Measurements from ENCODE around the gene ZFPM1. TPM values are rescaled to one million over a fixed set of nuclear protein-coding genes. Genes with fewer than 3 reads are reported as not detected.

Gene ZFPM1
- total RNA-seq, 1 experiment from 2014 or later: 5.0 TPM

DNA sequence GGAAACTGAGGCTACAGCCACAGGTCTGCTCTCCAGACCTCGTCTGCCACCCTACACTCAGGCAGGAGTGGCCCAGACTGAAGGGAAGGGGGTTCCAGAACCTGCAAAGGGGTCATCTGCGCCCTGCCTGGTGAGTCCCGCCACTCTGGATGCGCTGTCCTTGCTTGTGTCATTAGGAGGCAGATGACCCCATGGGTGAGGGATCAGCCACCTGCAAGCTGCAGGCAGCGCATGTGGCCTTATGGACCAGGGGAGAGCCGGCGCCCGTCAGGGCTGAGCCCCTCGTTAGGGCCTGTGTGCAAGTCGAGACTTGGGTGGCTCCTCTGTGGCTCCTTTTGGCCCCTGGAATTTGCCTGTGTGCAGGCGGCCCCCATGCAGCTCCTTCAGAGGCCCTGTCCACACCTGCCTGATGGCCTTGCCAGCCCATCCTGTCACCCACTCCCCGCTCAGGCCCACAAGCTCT lies 5.7 kb downstream of the ZFPM1 start:
- H3K27ac Mint-ChIP-seq (ENCODE audit: low read depth, unreplicated experiment): no peak overlapping the region
- intact Hi-C loops (cut with micrococcal nuclease): no loop called here
- TF ChIP-seq, protein P1, sequence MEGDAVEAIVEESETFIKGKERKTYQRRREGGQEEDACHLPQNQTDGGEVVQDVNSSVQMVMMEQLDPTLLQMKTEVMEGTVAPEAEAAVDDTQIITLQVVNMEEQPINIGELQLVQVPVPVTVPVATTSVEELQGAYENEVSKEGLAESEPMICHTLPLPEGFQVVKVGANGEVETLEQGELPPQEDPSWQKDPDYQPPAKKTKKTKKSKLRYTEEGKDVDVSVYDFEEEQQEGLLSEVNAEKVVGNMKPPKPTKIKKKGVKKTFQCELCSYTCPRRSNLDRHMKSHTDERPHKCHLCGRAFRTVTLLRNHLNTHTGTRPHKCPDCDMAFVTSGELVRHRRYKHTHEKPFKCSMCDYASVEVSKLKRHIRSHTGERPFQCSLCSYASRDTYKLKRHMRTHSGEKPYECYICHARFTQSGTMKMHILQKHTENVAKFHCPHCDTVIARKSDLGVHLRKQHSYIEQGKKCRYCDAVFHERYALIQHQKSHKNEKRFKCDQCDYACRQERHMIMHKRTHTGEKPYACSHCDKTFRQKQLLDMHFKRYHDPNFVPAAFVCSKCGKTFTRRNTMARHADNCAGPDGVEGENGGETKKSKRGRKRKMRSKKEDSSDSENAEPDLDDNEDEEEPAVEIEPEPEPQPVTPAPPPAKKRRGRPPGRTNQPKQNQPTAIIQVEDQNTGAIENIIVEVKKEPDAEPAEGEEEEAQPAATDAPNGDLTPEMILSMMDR (IDR thresholded peaks at IDR 0.05; ENCODE audit: unreplicated experiment): no peak
- POLR2A ChIA-PET: no interaction called here
- H3K36me3 Mint-ChIP-seq (ENCODE audit: insufficient read depth, unreplicated experiment): no peaks in the 10 kb centered on the region
- CTCF ChIA-PET: interaction anchor here (0.5 kb wide), 1 partner anchor 300 kb away, joined by 3 read pairs; no protein-coding TSS in a partner anchor
- no peak overlapping the region for H3K4me3 Mint-ChIP-seq (ENCODE audit: unreplicated experiment)
- no peaks in the 10 kb centered on the region for H3K4me1 Mint-ChIP-seq (ENCODE audit: insufficient read depth, unreplicated experiment)
- no peak for DNase-seq (ENCODE audit: unreplicated experiment)
- BruUV-seq (replicated peaks): no TSS peak
- no peaks in the 10 kb centered on the region for H3K27me3 Mint-ChIP-seq (ENCODE audit: insufficient read depth, unreplicated experiment)
- H3K9me3 Mint-ChIP-seq (ENCODE audit: unreplicated experiment): no peaks in the 10 kb centered on the region

DNA sequence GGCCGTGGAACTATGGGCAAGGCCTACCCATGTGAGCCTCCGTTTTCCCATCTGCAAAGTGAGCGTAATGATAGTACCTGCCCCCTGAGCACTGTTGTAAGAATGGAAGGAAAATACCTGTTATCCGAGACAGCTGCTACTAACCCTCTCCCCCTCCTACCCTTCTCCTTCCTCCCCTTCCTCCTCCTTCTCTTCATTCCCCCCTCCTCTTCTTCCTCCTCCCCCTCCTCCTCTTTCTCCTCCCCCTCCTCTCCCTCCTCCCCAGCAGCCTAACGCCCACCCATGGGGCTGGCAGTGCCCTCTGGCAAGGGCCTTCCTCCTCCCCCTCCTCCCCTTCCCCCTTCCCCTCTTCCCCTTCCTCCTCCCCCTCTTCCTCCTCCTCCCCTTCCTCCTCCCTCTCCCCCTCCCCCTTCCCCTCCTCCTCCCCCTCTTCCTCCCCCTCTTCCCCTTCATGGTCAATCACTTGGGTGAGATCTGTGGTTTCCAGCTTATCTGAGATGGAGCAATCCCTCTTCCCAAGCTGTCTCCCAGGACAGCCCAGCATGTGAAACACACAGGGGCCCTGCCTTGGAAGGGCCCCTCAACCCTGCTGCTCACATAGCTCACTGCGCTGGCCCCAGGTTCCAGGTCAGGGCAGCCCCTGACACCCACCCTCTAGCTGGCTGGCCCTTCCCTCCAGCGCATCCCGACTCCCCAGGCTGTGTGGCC lies 6.4 kb downstream of the ZFPM1 start:
- ChIA-PET CTCF (no interaction called here), POLR2A (no interaction called here)
- Mint-ChIP-seq H3K27me3 (ENCODE audit: insufficient read depth, unreplicated experiment) (no peaks in the 10 kb centered on the region), H3K27ac (ENCODE audit: low read depth, unreplicated experiment) (no peak overlapping the region), H3K4me1 (ENCODE audit: insufficient read depth, unreplicated experiment) (no peaks in the 10 kb centered on the region), H3K36me3 (ENCODE audit: insufficient read depth, unreplicated experiment) (no peaks in the 10 kb centered on the region), H3K4me3 (ENCODE audit: unreplicated experiment) (no peak overlapping the region), H3K9me3 (ENCODE audit: unreplicated experiment) (no peaks in the 10 kb centered on the region)
- no peak for DNase-seq (ENCODE audit: unreplicated experiment)
- intact Hi-C loops (cut with micrococcal nuclease): no loop called here
- TF ChIP-seq, protein P1 (IDR thresholded peaks at IDR 0.05; ENCODE audit: unreplicated experiment): no peak
- BruUV-seq (replicated peaks): no TSS peak

GRCh38 chr16:88460496-88461330 lies 7.6 kb downstream of the ZFPM1 start:
- ChIA-PET POLR2A (no interaction called here), CTCF (interaction anchor here (0.6 kb wide), 1 partner anchor 706 kb away, joined by 3 read pairs; no protein-coding TSS in a partner anchor)
- Mint-ChIP-seq H3K4me3 (ENCODE audit: unreplicated experiment) (no peak overlapping the region), H3K27me3 (ENCODE audit: insufficient read depth, unreplicated experiment) (no peaks in the 10 kb centered on the region), H3K9me3 (ENCODE audit: unreplicated experiment) (no peaks in the 10 kb centered on the region), H3K4me1 (ENCODE audit: insufficient read depth, unreplicated experiment) (no peaks in the 10 kb centered on the region), H3K27ac (ENCODE audit: low read depth, unreplicated experiment) (no peak overlapping the region), H3K36me3 (ENCODE audit: insufficient read depth, unreplicated experiment) (no peaks in the 10 kb centered on the region)
- TF ChIP-seq, protein P1 (IDR thresholded peaks at IDR 0.05; ENCODE audit: unreplicated experiment): no peak
- DNase-seq (ENCODE audit: unreplicated experiment): no peak
- intact Hi-C loops (cut with micrococcal nuclease): no loop called here
- no TSS peak for BruUV-seq (replicated peaks)
